Measurements from ENCODE around the gene CYB561D2.

Gene CYB561D2

GRCh38 chr3:50341996-50342650 is 8.5 kb upstream of the CYB561D2 start:
- Histone ChIP-seq H3K4me1 (ENCODE audit: control insufficient read depth, insufficient read depth, low read length) (peaks cover 6% of the 10 kb centered on the region), H3K4me3 (ENCODE audit: insufficient read depth, low read depth, low read length) (no peak overlapping the region), H3K9me3 (ENCODE audit: control insufficient read depth, low read length) (no peaks in the 10 kb centered on the region), H3K27ac (ENCODE audit: insufficient read depth, low read depth, low read length, poor library complexity, severe bottlenecking) (no peak overlapping the region), H3K36me3 (ENCODE audit: control insufficient read depth, insufficient read depth, low read length) (no peaks in the 10 kb centered on the region), H3K27me3 (ENCODE audit: control insufficient read depth, insufficient read depth, low read length, poor library complexity, severe bottlenecking) (peaks cover 91% of the 10 kb centered on the region)
- WGBS, 2 experiments = 91 to 94% methylated on average over 13 of the region's 13 CpGs

DNA sequence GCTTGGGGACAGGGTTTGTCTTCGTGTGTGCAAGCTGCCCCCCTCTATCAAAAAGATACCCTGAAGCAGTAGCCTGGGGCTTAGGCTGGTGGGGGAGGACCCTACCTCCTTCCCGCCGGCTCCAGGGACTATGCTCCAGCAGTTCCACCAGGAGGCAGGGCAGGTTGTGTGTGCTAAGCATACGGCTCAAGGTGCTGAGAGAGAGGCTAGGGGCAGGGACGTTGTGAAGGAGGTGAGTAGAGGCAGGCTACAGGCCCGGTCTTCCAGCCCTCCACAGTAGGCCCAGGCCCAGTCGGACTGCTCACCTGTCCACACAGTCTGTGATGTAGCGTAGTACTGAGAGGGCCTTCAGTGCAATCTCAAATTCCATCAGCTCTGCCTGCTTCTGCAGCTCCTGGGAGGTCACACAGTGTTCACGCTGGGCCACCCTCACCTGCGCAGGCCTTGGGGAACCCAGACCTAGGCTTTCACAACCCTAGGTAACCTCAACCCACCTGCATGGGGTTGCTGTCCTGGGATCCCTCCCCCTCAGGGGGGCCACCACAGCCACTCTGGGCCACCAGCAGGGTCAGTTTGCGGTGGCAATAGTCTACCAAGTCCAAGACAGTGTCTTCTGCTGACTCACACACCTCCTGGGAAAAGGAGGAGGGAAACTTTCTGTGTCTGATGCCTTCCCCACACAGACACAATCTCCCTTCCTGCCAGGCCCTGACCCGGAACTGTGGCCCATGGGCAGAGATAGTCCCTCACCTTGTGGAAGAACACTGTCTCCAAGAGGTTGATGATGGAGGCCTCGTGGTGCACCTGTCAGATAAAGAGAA is 7.6 kb upstream of the CYB561D2 start:
- peaks cover 87% of the 10 kb centered on the region for H3K27me3 ChIP-seq (ENCODE audit: control insufficient read depth, insufficient read depth, low read length, poor library complexity, severe bottlenecking)
- no peak overlapping the region for H3K27ac ChIP-seq (ENCODE audit: insufficient read depth, low read depth, low read length, poor library complexity, severe bottlenecking)
- no peaks in the 10 kb centered on the region for H3K36me3 ChIP-seq (ENCODE audit: control insufficient read depth, insufficient read depth, low read length)
- peaks cover 2% of the 10 kb centered on the region for H3K4me1 ChIP-seq (ENCODE audit: control insufficient read depth, insufficient read depth, low read length)
- H3K4me3 ChIP-seq (ENCODE audit: insufficient read depth, low read depth, low read length) = no peak overlapping the region
- H3K9me3 ChIP-seq (ENCODE audit: control insufficient read depth, low read length) = no peaks in the 10 kb centered on the region
- 69 to 72% methylated on average over 13 of the region's 13 CpGs for WGBS, 2 experiments

GRCh38 chr3:50345008-50345407 is 5.7 kb upstream of the CYB561D2 start:
- Histone ChIP-seq H3K27ac (ENCODE audit: insufficient read depth, low read depth, low read length, poor library complexity, severe bottlenecking) (no peak overlapping the region), H3K4me3 (ENCODE audit: insufficient read depth, low read depth, low read length) (peak overlapping the region; percentile 37), H3K4me1 (ENCODE audit: control insufficient read depth, insufficient read depth, low read length) (peaks cover 2% of the 10 kb centered on the region), H3K9me3 (ENCODE audit: control insufficient read depth, low read length) (no peaks in the 10 kb centered on the region), H3K27me3 (ENCODE audit: control insufficient read depth, insufficient read depth, low read length, poor library complexity, severe bottlenecking) (peaks cover 67% of the 10 kb centered on the region), H3K36me3 (ENCODE audit: control insufficient read depth, insufficient read depth, low read length) (peaks cover 5% of the 10 kb centered on the region)
- 64 to 69% methylated on average over 8 of the region's 8 CpGs for WGBS, 2 experiments

- 13 to 14% methylated on average over 45 of the region's 45 CpGs for WGBS, 2 experiments
- H3K9me3 ChIP-seq (ENCODE audit: control insufficient read depth, low read length) = no peaks in the 10 kb centered on the region
- H3K4me1 ChIP-seq (ENCODE audit: control insufficient read depth, insufficient read depth, low read length) = peaks cover 3% of the 10 kb centered on the region
- H3K27me3 ChIP-seq (ENCODE audit: control insufficient read depth, insufficient read depth, low read length, poor library complexity, severe bottlenecking) = peaks cover 60% of the 10 kb centered on the region
- H3K36me3 ChIP-seq (ENCODE audit: control insufficient read depth, insufficient read depth, low read length) = peaks cover 5% of the 10 kb centered on the region
- H3K4me3 ChIP-seq (ENCODE audit: insufficient read depth, low read depth, low read length) = peak within 1 kb of the TSS; percentile 37
- H3K27ac ChIP-seq (ENCODE audit: insufficient read depth, low read depth, low read length, poor library complexity, severe bottlenecking) = no peak within 1 kb of the TSS
Observed at GRCh38 chr3:50345586-50346234, 5.0 kb upstream of the CYB561D2 start, which contains the start of gene ZMYND10. TSS of gene ZMYND10 (minus strand) at chr3:50345732. CDS start at chr3:50345579, 153 bp downstream.

GRCh38 chr3:50347187-50347813 is 3.4 kb upstream of the CYB561D2 start:
- Histone ChIP-seq H3K36me3 (ENCODE audit: control insufficient read depth, insufficient read depth, low read length) (peaks cover 5% of the 10 kb centered on the region), H3K4me1 (ENCODE audit: control insufficient read depth, insufficient read depth, low read length) (peaks cover 3% of the 10 kb centered on the region), H3K9me3 (ENCODE audit: control insufficient read depth, low read length) (no peaks in the 10 kb centered on the region), H3K27ac (ENCODE audit: insufficient read depth, low read depth, low read length, poor library complexity, severe bottlenecking) (no peak overlapping the region), H3K27me3 (ENCODE audit: control insufficient read depth, insufficient read depth, low read length, poor library complexity, severe bottlenecking) (peaks cover 44% of the 10 kb centered on the region), H3K4me3 (ENCODE audit: insufficient read depth, low read depth, low read length) (no peak overlapping the region)
- WGBS, 2 experiments = 37 to 40% methylated on average over 14 of the region's 14 CpGs

GRCh38 chr3:50350213-50350526 is 492 bp upstream of the CYB561D2 start:
- H3K27me3 ChIP-seq (ENCODE audit: control insufficient read depth, insufficient read depth, low read length, poor library complexity, severe bottlenecking) = peaks cover 17% of the 10 kb centered on the region
- H3K27ac ChIP-seq (ENCODE audit: insufficient read depth, low read depth, low read length, poor library complexity, severe bottlenecking) = no peak overlapping the region

DNA sequence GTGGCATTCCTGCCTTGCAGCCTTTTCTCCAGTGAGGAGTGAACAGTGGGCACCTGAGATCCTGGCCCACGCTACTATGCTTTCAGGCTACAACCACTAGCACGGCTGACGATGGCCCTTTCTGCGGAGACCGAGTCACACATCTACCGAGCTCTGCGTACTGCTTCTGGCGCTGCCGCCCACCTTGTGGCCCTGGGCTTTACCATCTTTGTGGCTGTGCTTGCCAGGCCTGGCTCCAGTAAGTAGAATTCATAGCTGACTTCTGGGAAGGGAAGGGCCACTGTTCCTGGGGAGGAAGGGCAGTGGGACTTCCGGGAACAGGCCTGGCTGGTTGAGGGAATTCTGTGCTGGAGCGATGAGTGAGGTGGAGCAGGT is 648 bp downstream of the CYB561D2 start:
- peaks cover 3% of the 10 kb centered on the region for H3K4me1 ChIP-seq (ENCODE audit: control insufficient read depth, insufficient read depth, low read length)
- H3K36me3 ChIP-seq (ENCODE audit: control insufficient read depth, insufficient read depth, low read length) = peaks cover 11% of the 10 kb centered on the region
- no peaks in the 10 kb centered on the region for H3K9me3 ChIP-seq (ENCODE audit: control insufficient read depth, low read length)
- peaks cover 5% of the 10 kb centered on the region for H3K27me3 ChIP-seq (ENCODE audit: control insufficient read depth, insufficient read depth, low read length, poor library complexity, severe bottlenecking)
- peak overlapping the region; percentile 67 for H3K4me3 ChIP-seq (ENCODE audit: insufficient read depth, low read depth, low read length)
- 83 to 86% methylated on average over 11 of the region's 11 CpGs for WGBS, 2 experiments
- H3K27ac ChIP-seq (ENCODE audit: insufficient read depth, low read depth, low read length, poor library complexity, severe bottlenecking) = no peak overlapping the region

More at GRCh38 chr3:50350213-50350526, 492 bp upstream of the CYB561D2 start:
- Histone ChIP-seq H3K36me3 (ENCODE audit: control insufficient read depth, insufficient read depth, low read length) (peaks cover 5% of the 10 kb centered on the region), H3K4me3 (ENCODE audit: insufficient read depth, low read depth, low read length) (peak overlapping the region; percentile 67), H3K9me3 (ENCODE audit: control insufficient read depth, low read length) (no peaks in the 10 kb centered on the region), H3K4me1 (ENCODE audit: control insufficient read depth, insufficient read depth, low read length) (peaks cover 3% of the 10 kb centered on the region)
- 47% methylated on average over 7 of the region's 7 CpGs for WGBS, 2 experiments

GRCh38 chr3:50352781-50353180 is 2.1 kb downstream of the CYB561D2 start:
- WGBS, 2 experiments = 76 to 82% methylated on average over 2 of the region's 2 CpGs
- H3K4me1 ChIP-seq (ENCODE audit: control insufficient read depth, insufficient read depth, low read length) = peaks cover 10% of the 10 kb centered on the region
- H3K27me3 ChIP-seq (ENCODE audit: control insufficient read depth, insufficient read depth, low read length, poor library complexity, severe bottlenecking) = no peaks in the 10 kb centered on the region
- peaks cover 11% of the 10 kb centered on the region for H3K36me3 ChIP-seq (ENCODE audit: control insufficient read depth, insufficient read depth, low read length)
- H3K4me3 ChIP-seq (ENCODE audit: insufficient read depth, low read depth, low read length) = no peak overlapping the region
- no peaks in the 10 kb centered on the region for H3K9me3 ChIP-seq (ENCODE audit: control insufficient read depth, low read length)
- H3K27ac ChIP-seq (ENCODE audit: insufficient read depth, low read depth, low read length, poor library complexity, severe bottlenecking) = no peak overlapping the region

- H3K27me3 ChIP-seq (ENCODE audit: control insufficient read depth, insufficient read depth, low read length, poor library complexity, severe bottlenecking) = no peaks in the 10 kb centered on the region
- H3K36me3 ChIP-seq (ENCODE audit: control insufficient read depth, insufficient read depth, low read length) = peaks cover 8% of the 10 kb centered on the region
- no peaks in the 10 kb centered on the region for H3K9me3 ChIP-seq (ENCODE audit: control insufficient read depth, low read length)
- 94% methylated on average over 12 of the region's 12 CpGs for WGBS, 2 experiments
- no peak overlapping the region for H3K4me3 ChIP-seq (ENCODE audit: insufficient read depth, low read depth, low read length)
- no peak overlapping the region for H3K27ac ChIP-seq (ENCODE audit: insufficient read depth, low read depth, low read length, poor library complexity, severe bottlenecking)
- peaks cover 17% of the 10 kb centered on the region for H3K4me1 ChIP-seq (ENCODE audit: control insufficient read depth, insufficient read depth, low read length)
Observed at GRCh38 chr3:50353245-50354004, 2.8 kb downstream of the CYB561D2 start.
